Adrenal gland (tissue), 5 donors: ENCODE measurements around the gene TFR2.

Experiments
- CTCF ChIP-seq, 6 experiments: fragments of 450-650 bp in 4 of 6; fragments of 200-600 bp in 2 of 6; sonication (generic) in 1 of 6; IDR thresholded peaks; 1 replicate in 5 of 6; 2 replicates in 1 of 6; pipeline versions ENCODE4 v1.5.1 to v1.8.0; 2016 to 2021; ENCODE audit warnings: antibody characterized with exemption in 6 of 6, mild to moderate bottlenecking in 2 of 6, moderate library complexity in 1 of 6
- POLR2A ChIP-seq, 2 donors: fragments of 450-650 bp; IDR thresholded peaks; one replicate each; pipeline ENCODE4 v1.6.1; 2017; ENCODE audit warnings: antibody characterized with exemption in 2 of 2, mild to moderate bottlenecking in 2 of 2, moderate library complexity in 1 of 2
- donor health status: DM: no; HTN: no; CAD: no.

- TF ChIP-seq CTCF (IDR thresholded peaks at IDR 0.05) (no peak), POLR2A (IDR thresholded peaks at IDR 0.05) (no peak)
These were observed 34.4 kb upstream of the TFR2 start for GRCh38 chr7:100675581-100676350.
